H4 (cell line): ENCODE measurements around the gene BBLN. TPM values are rescaled to one million over a fixed set of nuclear protein-coding genes. Genes with fewer than 3 reads are reported as not detected.
"Not testable (repeated sequence)": the region's sequence is repeated elsewhere in the genome, so short reads cannot be mapped to it uniquely, and the experiment has no call there.

Experiments used
- DNase-seq: peaks from one replicate; pipeline ENCODE4 v3.0.0-alpha.2; 2015; ENCODE audit warnings: low spot score
- total RNA-seq: library from RNA; depleted of rRNA; stranded (reverse); fragments of >200 nt; shearing (Covaris generic); gene quantifications from 2 replicates; pipeline ENCODE4 v1.2.3, GENCODE V29; 2014

BBLN gene
- total RNA-seq, 1 experiment from 2014 or later, result 137 TPM

DNA sequence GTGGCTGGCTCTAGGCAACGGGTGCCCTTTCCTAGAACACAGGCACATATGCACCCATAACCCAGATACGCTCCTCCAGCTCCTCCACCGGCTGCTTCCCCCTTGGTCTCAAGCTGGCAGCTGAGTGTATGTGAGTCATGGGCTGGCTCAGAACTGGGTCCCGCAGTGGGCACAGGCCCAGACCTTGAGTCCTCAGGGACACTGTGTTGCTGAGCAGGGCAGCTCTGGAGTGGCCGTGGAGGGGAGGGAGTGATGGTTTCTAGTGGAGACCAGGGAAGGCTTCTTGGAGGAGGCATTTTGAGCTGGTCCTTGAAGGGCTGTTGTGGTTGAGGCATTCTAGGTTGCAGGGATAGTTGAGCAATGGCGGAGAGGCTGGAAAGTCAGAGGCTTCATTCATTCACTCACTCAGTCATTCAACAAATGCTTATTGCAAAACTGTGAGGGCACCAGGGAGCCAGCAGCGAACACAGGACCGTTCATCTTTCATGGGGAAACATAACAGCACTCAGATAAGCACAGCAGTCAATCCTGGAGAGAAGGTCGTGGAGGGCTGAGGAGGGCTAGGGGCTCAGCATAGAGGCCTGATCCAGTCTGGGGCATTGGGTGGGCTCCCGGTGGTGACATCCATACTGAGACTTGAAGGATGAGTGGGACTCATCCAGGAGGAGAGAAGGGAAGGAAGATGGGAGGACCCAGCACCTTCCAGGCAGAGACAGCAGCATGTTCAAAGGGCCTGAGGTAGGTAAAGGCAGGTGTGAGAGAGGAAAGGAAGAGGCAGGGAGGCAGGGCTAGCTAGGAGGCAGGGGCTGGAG, 2.4 kb downstream of the BBLN start:
- DNase-seq, result no peak

DNA sequence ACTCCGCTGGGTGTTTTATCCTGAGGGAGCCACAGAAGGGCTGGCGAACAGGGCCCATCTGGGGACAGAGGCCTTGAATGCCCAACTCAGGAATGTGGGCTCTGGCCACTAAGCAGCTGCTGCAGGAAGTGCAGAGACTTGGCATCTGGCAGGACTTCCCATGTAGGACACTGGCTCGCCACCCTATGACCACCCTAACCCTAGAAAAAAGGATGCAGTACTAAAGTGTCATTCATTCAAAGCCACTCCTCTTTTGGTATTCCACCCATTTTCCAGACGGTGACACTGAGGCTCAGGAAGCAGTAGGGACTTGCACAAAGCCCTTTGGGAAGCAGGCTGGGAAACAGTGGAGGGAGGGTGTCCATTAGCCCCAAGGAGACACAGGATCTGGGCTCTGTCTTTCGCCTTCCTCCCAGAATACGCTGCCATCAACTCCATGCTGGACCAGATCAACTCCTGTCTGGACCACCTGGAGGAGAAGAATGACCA, 3.0 kb downstream of the BBLN start:
- DNase-seq, result no peak

DNA sequence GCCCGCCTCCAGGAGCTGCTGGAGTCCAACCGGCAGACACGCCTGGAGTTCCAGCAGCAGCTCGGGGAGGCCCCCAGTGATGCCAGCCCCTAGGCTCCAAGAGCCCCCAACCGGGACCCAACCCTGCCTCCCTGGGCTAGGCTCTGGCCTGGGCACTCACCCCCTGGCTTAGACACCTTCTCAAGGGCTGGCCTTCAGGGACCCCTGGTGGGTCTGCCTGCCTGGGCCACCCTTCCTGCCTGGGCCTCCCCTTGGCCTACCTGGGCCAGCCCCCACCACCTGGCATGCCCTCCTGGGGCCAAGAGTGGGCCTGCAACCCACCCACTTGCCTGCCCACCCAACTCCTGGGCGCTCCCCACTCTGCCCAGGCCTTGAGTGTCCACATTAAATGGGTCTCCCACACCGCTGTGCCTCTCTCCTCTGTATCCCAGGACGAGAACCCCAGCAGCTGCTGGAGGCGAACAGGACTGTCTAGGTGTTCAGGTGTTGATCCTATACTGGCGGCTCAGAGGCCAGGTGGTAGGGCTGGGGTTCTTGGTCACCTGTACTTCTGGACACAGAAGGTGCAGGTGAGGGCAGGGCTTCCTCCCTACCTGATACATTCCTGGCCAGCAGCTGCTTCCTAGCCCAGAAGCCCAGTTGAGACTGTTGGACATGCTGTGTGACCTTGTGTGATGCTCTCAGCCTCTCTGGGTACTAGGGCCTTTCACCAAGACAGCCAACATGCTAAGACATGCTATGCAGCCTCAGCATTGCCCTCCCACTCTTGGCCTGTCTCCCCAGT, 3.6 kb downstream of the BBLN start:
- DNase-seq, result no peak

DNA sequence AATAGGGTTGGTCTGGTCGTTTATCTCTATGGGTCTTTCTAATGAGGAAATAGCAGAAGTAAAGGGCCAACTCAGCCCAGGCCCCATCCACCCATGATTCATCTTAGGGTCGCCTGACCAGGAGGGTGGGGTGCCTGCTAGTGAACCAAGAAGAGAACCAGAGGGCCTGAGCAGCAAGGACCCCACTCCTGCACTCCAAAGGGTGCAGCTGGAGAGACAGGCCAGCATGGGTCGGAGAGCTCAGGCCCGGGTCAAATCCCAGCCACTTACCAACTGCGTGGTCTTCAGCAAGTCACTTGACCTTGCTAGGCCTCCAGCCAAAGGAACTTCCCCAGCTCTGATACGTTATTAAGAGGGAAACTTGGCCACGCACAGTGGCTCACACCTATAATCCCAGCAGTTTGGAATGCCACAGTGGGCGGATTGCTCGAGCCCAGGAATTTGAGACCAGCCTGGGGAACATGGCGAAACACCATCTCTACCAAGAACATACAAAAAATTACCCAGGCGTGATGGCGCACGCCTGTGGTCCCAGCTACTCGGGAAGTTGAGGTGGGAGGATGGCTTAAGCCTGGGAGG, 4.3 kb downstream of the BBLN start:
- no peak for DNase-seq

DNA sequence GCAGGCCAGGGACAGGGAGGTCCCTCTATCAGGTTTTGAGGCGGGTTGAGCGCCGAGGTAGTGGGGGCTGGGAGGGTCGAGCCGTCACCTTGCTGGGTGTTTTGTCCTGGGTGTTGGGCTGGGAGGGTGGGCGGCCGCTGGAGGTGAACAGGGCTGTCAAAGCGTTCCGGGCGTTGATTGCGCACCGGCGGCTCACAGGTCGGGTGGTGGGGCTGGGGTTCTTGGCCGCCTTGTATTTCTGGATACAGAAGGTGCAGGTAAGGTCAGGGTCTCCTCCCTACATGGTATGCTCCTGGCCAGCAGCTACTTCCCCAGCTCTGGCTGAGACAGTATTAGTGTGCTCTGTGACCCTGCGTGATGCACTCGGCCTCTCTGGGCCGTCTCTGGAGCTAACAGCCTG, 6.1 kb downstream of the BBLN start:
- no peak for DNase-seq

DNA sequence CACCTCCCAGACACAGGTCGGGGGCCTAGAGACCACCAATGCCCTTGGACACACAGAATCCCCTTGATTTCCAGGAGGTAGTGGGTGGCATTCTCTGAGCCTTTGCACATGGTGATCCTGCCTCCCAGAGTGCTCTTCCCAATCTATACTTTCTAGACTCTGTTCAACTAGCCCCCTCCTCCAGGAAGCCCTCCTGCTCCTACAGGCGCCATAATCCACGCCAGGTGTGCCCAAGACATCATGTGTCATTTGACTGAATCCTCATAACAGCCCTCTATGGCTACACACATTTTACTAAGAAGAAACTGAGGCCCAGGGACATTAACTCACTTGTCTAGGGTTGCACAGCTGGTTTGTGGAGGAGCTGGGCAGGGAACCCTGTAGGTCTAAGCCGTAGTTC, 7.1 kb downstream of the BBLN start:
- DNase-seq, result no peak

DNA sequence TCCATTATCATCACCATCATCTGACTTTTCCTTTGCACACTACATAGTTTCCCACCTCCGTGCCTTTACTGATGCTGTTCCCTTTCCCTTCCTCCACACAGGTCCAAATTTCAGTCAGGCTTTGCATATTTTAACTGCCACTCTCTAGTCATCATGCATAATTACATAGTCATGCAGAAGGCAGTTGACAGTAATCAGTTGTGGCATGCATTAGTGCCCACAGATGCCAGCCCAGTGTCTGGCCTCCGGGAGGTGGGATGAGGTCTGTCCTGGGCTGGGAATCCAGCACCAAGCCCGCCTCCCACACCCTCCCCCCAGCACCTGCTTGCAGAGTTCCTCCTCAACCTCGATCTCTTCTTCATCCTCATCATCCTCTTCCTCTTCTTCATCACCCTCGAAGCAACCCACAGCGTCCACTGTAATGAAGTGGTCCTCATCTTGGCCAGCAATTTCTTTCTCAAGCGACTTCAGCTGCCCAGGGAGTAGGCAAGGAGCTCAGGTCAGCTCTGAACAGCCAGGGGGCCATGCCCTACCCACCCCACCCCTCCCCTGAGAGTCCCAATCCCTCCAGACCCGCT, 8.8 kb downstream of the BBLN start:
- no peak for DNase-seq

DNA sequence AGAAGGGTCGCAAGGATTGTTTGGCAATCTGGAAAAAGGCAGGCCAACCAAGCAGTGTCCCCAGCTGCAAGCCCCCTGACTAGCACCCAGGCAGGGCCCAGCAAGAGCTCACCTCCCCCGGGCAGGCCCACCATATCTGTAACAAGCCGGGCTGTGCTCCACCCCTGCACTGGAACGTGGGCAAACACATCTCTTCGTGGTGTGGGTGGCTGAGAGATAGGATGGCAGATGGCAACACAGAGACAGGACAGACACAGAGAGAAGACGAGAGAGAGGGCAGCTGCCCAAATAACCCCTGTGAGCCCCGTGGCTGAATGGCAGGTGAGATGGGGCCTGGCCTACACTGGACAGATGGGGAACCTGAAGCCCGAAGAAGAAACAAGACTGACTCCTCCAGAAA, 9.4 kb downstream of the BBLN start:
- DNase-seq, result no peak

DNA sequence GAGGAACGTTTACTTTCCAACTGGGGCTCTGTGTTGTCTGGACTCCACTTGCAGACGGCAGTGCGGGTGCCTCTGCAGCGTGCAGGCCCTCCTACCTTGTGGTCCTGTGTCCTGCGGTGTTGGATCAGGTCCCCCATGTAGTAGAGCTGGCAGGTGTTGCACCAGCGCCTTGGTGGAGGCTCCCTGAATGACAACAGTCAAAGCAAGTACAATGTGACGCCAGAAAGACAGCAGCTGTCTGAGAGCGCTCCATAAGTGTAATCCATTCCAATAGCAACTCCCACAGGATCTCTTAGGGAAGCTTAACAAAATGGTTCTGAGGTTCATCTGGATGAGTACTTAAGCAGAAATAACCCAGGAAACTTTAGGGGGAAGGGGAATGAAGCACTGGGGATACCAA, 9.9 kb downstream of the BBLN start:
- DNase-seq, result no peak

DNA sequence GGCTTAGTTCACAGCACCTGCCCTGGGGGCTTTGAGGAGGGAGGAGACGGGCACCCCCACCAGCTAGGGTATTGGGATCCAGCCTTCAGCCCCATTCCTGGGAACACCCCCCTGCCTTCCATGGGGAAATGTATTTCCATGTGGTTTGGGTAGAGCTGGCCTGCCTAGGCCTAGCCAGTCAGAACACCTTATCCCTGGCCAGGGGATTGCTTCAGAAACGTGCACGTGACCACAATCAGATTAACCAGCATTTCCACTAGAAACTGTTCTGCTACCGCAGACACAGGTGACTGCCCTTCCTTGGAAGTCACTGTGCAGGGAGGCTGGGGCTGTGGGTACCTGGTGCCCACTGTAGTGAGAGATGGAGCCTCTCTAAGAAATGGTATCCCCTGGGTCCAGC, 14.0 kb downstream of the BBLN start:
- no peak for DNase-seq

DNA sequence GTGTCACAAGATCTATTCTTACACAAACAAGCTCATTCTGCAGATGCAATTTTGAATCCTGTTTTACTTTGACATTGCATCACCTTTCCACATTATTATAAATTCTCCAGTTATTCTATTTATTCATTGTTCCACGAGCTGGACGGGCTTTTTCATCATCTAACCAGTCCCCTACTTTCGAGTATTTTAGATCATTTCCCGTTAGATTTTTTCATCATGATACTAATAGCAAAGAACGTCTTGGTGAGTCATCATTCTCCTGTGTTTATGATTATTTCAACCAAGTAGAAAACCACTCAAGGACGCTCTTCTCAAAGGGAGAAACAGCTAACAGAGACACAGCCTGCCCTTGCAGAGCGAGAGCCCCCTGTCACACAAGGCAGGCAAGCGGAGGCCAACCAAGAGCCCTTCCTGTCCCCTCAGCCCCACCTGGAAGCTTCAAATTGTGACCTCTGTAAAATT, 15.1 kb downstream of the BBLN start:
- no peak for DNase-seq

DNA sequence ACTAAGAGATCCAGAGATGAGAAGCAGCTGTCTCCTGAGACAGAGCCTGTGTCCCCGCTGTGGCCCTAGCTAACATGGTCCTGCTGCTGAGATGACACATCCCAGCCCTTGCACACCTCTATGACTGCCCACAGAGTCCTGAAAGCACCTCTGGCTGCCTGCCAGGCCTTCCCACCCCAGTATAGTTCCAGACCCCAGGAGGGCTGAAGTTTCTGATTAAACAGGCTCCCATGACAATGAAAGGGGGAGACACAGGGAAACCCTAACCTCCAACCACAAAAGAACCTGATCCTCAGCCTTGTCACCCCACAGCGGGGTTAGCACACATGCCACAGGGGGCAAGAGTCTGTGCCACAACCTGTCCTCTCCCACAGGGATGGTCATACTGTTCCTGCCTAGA, 15.7 kb downstream of the BBLN start:
- no peak for DNase-seq

DNA sequence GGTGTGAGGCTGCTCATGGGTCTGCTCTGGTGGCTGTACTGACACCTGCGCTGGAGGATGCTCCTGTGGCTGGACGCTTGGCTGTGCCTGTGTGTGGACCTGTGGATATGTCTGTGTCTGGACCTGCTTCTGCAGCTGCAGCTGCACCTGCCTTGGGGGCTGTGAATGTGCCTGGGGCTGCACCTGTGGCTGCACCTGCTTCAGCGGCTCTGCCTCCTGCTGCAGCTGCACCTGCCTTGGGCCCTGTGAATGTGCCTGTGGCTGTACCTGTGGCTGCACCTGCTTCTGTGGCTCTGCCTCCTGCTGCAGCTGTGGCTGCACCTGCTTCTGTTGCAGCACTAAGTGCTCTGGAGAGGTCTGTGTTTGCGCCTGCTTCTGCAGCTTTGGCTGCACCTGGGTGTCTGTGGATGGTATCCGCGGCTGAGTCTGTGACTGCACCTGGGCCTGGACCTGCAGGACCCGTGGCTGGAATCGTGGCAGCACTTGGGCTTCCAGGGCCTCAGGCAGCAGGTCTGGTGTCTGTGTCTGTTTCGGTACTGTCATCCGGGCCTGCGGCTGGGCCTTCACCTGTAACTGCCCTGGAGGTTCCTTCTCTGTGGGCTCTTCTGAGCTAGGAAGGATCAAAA, 18.9 kb downstream of the BBLN start:
- DNase-seq, result no peak

DNA sequence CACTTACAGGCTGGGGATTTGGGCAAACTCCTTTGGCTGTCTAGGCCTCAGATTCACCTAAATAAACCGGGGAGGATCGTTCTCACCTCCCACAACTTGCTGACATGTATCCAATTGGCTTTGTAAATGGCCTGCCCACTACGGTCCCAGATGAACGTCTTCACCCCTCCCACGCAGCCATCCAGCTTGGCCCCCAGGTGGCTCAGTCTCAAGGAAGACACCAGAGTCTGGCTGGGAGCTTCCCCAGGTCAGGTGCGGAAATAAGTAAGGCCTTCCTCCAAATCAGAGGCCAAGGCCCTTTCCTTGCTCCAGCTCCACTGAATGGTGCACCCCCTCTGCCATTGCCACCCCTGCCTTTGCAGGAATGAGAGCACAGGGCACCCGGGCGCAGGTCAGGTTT, 19.9 kb downstream of the BBLN start:
- no peak for DNase-seq

DNA sequence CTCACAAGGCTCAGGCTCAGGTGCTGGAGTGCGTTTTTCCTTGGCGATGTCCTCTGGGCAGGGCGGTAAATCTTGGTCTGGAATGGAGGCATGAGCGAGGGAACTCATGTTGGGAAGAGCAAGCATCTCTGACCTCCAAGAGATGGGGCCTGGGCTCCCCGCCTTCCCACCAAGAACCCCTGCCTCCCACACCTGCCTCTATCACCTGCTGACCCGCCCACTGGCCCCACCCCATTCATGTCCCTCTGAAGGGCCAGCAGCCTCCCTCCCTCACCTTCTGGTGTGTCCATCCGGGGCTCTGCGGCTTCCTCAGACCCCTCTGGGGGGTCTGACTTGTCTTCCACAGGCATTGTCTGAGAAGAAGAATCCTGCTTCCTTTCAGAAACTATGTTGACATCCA, 20.4 kb downstream of the BBLN start:
- DNase-seq, result no peak

DNA sequence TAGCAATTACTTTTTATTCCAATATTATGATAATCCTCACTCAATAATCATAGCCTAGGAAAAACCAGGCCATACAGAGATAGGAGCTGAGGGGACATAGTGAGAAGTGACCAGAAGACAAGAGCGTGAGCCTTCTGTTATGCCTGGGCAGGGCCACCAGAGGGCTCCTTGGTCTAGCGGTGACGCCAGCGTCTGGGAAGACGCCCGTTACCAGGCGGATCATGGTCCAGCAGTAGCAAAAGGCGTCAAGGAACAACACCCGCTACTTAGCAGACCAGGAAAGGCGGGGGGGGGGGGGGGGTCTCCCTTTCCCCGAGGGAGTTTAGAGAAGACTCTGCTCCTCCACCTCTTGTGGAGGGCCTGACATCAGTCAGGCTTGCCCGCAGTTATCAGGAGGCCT, 21.4 kb downstream of the BBLN start:
- DNase-seq, result not testable (repeated sequence)

DNA sequence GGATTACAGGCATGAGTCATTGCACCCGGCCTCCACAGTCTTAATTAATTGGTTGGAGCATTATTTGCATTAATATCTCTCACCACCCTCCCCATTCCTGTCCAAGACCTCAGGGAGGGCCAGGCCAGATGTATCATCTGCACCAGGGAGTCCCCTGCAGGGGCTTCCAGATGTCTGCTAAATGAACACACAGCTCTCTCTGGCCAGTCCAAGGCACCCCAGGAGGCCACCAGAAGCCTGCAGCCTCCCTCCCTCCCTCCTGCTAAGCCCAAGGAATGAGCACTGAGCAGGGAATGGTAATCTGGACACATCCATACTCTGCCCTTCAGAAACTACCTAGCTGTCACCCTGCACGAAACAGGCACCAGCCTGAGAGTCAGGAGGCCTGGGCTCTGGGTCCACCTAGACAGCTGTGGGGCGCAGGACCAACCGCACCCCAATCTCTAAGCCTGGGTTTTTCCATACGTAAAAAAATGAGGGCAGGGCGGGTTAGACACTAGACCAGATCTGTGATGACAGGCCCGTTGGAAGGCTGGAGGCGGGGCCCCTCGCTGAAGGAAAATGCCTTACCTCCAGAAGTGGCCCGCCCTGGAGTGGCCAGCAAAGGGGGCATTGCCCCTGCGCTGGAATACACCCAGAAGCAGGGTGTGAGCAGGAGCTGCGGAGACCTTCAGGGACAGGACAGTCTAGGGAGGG, 23.0 kb downstream of the BBLN start:
- DNase-seq, result no peak

DNA sequence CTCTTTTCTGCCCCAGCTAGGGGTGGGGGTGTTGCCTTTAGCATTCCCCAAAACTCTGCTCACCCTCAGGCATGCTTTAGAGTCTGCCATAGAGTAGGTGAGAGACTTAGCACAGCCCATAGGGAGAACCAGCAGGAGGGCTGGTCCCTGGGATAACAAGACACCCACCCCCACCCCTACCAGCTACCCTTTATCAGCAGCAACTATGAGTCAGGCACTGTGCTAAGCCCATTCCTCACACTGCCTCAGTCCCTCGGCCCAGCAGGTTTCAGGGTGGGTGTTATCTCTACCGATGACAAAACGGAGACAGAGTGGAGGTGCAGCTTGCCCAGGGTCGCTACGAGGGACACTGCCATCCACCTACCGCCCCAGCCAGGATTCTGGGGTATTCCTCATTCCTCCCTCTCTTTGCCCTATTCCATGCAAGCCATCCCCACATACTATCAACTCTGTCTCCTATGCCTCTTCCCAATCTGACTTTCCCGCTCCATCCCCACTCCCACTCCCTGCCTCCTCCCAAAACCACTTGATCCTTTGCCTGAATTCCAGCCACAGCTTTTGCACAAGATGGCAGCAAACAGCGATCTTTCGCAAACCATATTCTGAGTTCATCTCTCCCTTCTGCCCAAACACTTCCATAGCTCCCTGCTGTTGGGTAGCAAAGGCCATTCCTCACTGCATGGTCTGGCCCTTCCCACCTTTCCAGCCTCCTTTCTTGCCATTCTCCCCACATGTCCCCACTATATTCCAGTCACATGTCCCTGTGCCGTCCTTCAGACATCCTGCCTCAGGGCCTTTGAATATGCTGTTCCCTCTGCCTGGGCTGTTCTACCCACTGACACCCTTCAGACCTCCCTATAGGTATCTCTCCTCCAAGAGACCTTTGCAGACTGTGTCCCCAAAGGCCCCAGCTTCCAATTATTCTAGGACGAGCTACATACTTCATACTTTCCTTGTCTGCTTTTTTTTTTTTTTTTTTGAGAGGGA, 26.2 kb downstream of the BBLN start:
- DNase-seq, result no peak

DNA sequence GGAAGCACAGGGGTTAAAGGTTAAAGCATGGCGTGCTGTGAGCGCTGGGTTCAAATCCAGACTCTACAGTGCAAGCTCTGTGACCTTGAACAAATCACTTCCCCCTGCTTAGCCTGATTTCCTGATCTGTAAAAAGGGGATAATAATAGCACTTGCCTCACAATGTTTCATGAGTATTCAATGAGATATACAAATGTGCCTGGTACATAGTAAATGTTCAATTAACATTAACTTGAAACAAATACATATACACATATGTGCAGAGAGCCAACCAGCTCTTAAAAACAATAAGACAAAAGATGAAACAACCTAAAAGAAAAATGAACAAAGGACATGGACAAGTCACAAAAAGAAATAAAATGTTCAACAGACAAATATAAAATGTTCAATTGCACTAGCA, 27.3 kb downstream of the BBLN start:
- DNase-seq, result no peak

DNA sequence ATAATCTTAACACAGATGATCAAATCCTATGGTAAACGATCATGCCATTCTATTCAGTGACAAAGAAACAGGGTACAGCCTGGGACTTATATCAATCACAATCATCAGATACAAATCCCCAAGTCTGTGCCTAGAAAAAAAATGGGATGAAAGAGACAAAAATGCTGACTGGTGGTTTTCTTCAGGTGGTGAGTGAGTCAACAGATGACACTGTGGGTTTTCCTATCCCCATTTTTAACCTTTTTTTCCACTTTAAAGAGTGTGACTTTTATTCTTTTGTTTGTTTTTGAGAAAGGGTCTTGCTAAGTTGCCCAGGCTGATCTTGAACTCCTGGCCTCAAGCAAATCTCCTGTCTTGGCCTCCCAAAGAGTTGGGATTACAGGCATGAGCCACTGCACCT, 28.1 kb downstream of the BBLN start:
- no peak for DNase-seq
